A673 (cell line): Measurements from ENCODE around the gene MEGF10. TPM values are rescaled to one million over a fixed set of nuclear protein-coding genes. Genes with fewer than 3 reads are reported as not detected.

ENCODE experiments used
- BruUV-seq: library from RNA; stranded (reverse); fragments of 400-500 nt; replicated peaks from 2 replicates; lab custom pipeline; 2021; lab: Mats Ljungman, UMichigan
- CTCF ChIA-PET: fragments of 300-600 bp; sonication (Branson Sonifier 250); formaldehyde crosslinking; loops from one replicate; lab custom pipeline; 2022; ENCODE audit warnings: antibody characterized with exemption; lab: Charles Lee
- POLR2A ChIA-PET: fragments of 300-600 bp; sonication (Branson Sonifier 250); formaldehyde crosslinking; loops from one replicate; lab custom pipeline; 2022; ENCODE audit warnings: antibody characterized with exemption; ENCODE audit not compliant: low non-redundant PET; lab: Charles Lee
- DNase-seq: peaks from one replicate; pipeline ENCODE4 v3.0.0-alpha.2; 2015; ENCODE audit warnings: low spot score
- H3K27ac ChIP-seq: fragments of 200-600 bp; sonication (generic); 2 replicates; pipeline ENCODE4 v1.5.1; 2016; ENCODE audit warnings: mixed run types, low read depth, mild to moderate bottlenecking, mixed read lengths, antibody characterized with exemption, low read length; ENCODE audit not compliant: poor library complexity, severe bottlenecking
- H3K27me3 ChIP-seq: fragments of 200-600 bp; sonication (generic); replicated peaks from 2 replicates; pipeline ENCODE4 v1.6.1; 2017; ENCODE audit warnings: mixed run types, low read depth, mild to moderate bottlenecking, mixed read lengths, antibody characterized with exemption, low read length; ENCODE audit not compliant: insufficient read depth, poor library complexity
- H3K36me3 ChIP-seq: fragments of 200-600 bp; sonication (generic); 2 replicates; pipeline ENCODE4 v1.6.1; 2016; ENCODE audit warnings: mixed run types, mild to moderate bottlenecking, mixed read lengths, antibody characterized with exemption, low read length; ENCODE audit not compliant: insufficient read depth, poor library complexity, severe bottlenecking
- H3K4me1 ChIP-seq: fragments of 200-600 bp; sonication (generic); 2 replicates; pipeline ENCODE4 v1.6.1; 2017; ENCODE audit warnings: mixed run types, mild to moderate bottlenecking, mixed read lengths, antibody characterized with exemption, low read length; ENCODE audit not compliant: insufficient read depth, poor library complexity, severe bottlenecking
- H3K4me3 ChIP-seq: fragments of 200-600 bp; sonication (generic); 2 replicates; pipeline ENCODE4 v1.5.1; 2016; ENCODE audit warnings: low read depth, mixed run types, mild to moderate bottlenecking, mixed read lengths, low read length; ENCODE audit not compliant: poor library complexity, severe bottlenecking
- H3K9me3 ChIP-seq: fragments of 200-600 bp; sonication (generic); 2 replicates; pipeline ENCODE4 v1.6.1; 2016; ENCODE audit warnings: mixed run types, low read depth, mild to moderate bottlenecking, mixed read lengths, antibody characterized with exemption, low read length; ENCODE audit not compliant: poor library complexity, severe bottlenecking
- CTCF ChIP-seq: fragments of 300-800, 200-600 bp; sonication (generic); conservative IDR thresholded peaks from 2 replicates; pipeline ENCODE4 v1.5.1; 2017; ENCODE audit warnings: low read depth, mild to moderate bottlenecking, antibody characterized with exemption, low read length, moderate library complexity, mixed read lengths
- EZH2 ChIP-seq: fragments of 200-600 bp; sonication (generic); IDR thresholded peaks from 2 replicates; pipeline ENCODE4 v1.6.1; 2017; ENCODE audit warnings: borderline replicate concordance, low read depth, mild to moderate bottlenecking, mixed read lengths, antibody characterized with exemption, low read length; ENCODE audit not compliant: poor library complexity, severe bottlenecking
- intact Hi-C: fragments of 100-400 bp; cut with micrococcal nuclease; formaldehyde crosslinking; loops from one replicate; pipeline ENCODE4 v1.10.0; 2022; ENCODE audit not compliant: unreplicated experiment
- total RNA-seq: library from RNA; stranded (reverse); gene quantifications from 2 replicates; pipeline ENCODE4 v1.2.3, GENCODE V29; 2021

The MEGF10 gene
- total RNA-seq, 1 experiment from 2014 or later: 0.71 TPM

DNA sequence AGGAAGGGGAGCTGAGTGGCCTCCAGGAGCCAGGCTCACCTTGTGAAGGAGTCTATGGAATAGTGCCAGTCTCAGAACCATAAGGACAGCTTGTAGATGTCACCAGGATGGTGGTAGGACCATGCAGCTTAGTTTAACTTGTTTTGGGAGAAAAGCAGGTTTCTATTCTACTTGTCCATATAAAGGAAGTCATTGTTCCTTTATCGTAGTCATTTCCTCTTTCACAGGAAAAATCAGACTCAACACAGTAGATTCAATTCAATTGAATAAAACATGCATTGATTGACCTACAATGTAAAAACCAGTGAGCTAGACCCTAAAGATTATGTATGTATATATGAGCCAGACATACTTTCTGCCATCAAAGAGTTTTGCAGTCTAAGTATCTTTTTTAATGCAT, 53.3 kb downstream of the MEGF10 start:
- ChIA-PET POLR2A (no interaction called here), CTCF (no interaction called here)
- Histone ChIP-seq H3K9me3 (no peaks in the 10 kb centered on the region), H3K27ac (no peak overlapping the region), H3K27me3 (no peaks in the 10 kb centered on the region), H3K36me3 (no peaks in the 10 kb centered on the region), H3K4me1 (no peaks in the 10 kb centered on the region), H3K4me3 (no peak overlapping the region)
- no peak for TF ChIP-seq EZH2
- no peak for TF ChIP-seq CTCF
- intact Hi-C loops: no loop called here
- no TSS peak for BruUV-seq
- no peak for DNase-seq

DNA sequence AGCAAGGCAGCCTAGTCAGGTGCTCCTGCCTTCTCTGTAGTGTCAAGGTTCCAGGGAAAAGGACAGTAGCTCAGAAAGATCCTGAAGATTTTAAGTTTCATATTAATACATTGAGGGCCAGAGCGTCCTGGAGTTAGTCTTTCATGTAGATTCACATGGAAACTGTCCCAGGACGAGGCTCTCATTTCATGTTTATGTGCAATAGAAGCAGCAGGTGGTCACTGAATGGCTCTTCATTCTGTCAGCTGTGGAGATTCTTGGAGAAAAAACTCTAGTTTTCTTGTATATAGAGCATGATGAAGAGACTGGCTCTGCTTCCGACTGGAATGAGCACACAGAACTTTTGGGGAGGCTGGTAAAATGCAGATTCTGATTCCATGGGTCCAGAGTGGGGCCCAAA, 54.3 kb downstream of the MEGF10 start:
- ChIA-PET POLR2A (no interaction called here), CTCF (no interaction called here)
- Histone ChIP-seq H3K27me3 (no peaks in the 10 kb centered on the region), H3K27ac (no peak overlapping the region), H3K4me1 (no peaks in the 10 kb centered on the region), H3K4me3 (no peak overlapping the region), H3K36me3 (no peaks in the 10 kb centered on the region), H3K9me3 (no peaks in the 10 kb centered on the region)
- intact Hi-C loops: no loop called here
- DNase-seq: no peak
- BruUV-seq: no TSS peak
- TF ChIP-seq CTCF (no peak), EZH2 (no peak)

GRCh38 chr5:127351418-127351817, 60.8 kb downstream of the MEGF10 start:
- Histone ChIP-seq H3K27me3 (no peaks in the 10 kb centered on the region), H3K27ac (no peak overlapping the region), H3K36me3 (no peaks in the 10 kb centered on the region), H3K9me3 (no peaks in the 10 kb centered on the region), H3K4me1 (peaks cover 34% of the 10 kb centered on the region), H3K4me3 (no peak overlapping the region)
- TF ChIP-seq EZH2: no peak
- TF ChIP-seq CTCF: no peak
- POLR2A ChIA-PET: no interaction called here
- intact Hi-C loops: no loop called here
- CTCF ChIA-PET: no interaction called here
- DNase-seq: peak; percentile 35
- no TSS peak for BruUV-seq
